ENCODE results near the gene PLCG1.

PLCG1 gene

GRCh38 chr20:41214202-41214601, 76.9 kb downstream of the PLCG1 start:
- DNase-seq (ENCODE audit: low read depth): no peak

- DNase-seq (ENCODE audit: low read depth): no peak
Measured at GRCh38 chr20:41214666-41215065, 77.3 kb downstream of the PLCG1 start.

- DNase-seq (ENCODE audit: low read depth): no peak
Measured at GRCh38 chr20:41217422-41217821, 80.1 kb downstream of the PLCG1 start.

GRCh38 chr20:41218466-41218865, 81.1 kb downstream of the PLCG1 start:
- DNase-seq (ENCODE audit: low read depth): peak; percentile 70

GRCh38 chr20:41219824-41220223, 82.5 kb downstream of the PLCG1 start:
- DNase-seq (ENCODE audit: low read depth): no peak

GRCh38 chr20:41221614-41222218, 84.4 kb downstream of the PLCG1 start:
- no peak for DNase-seq (ENCODE audit: low read depth)

- no peak for DNase-seq (ENCODE audit: low read depth)
Measured at GRCh38 chr20:41222296-41222695, 85.0 kb downstream of the PLCG1 start.

GRCh38 chr20:41222703-41223102, 85.4 kb downstream of the PLCG1 start:
- DNase-seq (ENCODE audit: low read depth): peak; percentile 68

- DNase-seq (ENCODE audit: low read depth): peak; percentile 61
Measured at GRCh38 chr20:41223112-41223511, 85.8 kb downstream of the PLCG1 start.

GRCh38 chr20:41224281-41224680, 86.9 kb downstream of the PLCG1 start:
- no peak for DNase-seq (ENCODE audit: low read depth)

GRCh38 chr20:41225091-41225490, 87.7 kb downstream of the PLCG1 start:
- no peak for DNase-seq (ENCODE audit: low read depth)

- no peak for DNase-seq (ENCODE audit: low read depth)
Measured at GRCh38 chr20:41226426-41226825, 89.1 kb downstream of the PLCG1 start.
